ENCODE measurements around the gene GRWD1. TPM values are rescaled to one million over a fixed set of nuclear protein-coding genes. Genes with fewer than 3 reads are reported as not detected.

Gene GRWD1
- total and polyA plus RNA-seq, 2 donors = 8.4 to 20.2 TPM

DNA sequence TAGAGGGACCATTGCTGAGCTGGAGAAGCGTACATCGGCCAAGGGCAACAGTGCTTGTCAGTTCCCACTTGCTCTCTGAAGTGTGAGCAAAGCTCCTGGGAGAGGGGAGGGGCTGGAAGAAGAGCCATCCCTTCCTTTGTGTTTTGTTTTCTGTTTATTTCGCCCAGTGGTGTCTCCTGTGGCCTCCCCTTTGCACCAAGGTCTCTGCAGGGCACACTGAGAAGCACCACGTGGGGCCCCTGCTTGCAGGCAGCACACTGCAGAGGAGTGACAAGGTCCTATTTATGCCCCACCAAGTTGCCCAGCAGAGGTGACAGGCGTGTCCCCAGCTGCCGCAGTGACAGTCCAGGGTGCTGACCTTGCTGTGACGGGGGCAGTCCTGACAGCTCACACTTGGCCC, 28.4 kb upstream of the GRWD1 start:
- DNase-seq (ENCODE audit: low read depth in 6 of 9, low spot score in 9 of 9) = no peak
- no peak overlapping the region for H3K4me3 ChIP-seq (ENCODE audit: low read length in 2 of 2)
- no peaks in the 10 kb centered on the region for H3K36me3 ChIP-seq (ENCODE audit: control insufficient read depth in 2 of 2, insufficient read depth in 2 of 2, low read length in 1 of 2)
- H3K27ac ChIP-seq (ENCODE audit: low read depth in 1 of 2, low read length in 1 of 2) = no peak overlapping the region
- H3K4me1 ChIP-seq (ENCODE audit: control insufficient read depth in 2 of 2, insufficient read depth in 2 of 2, low read length in 2 of 2) = peaks cover 0 to 13% of the 10 kb centered on the region in 2 donors
- 93% methylated on average over 7 of the region's 7 CpGs for WGBS
- H3K27me3 ChIP-seq (ENCODE audit: control insufficient read depth in 2 of 2, insufficient read depth in 1 of 2, low read length in 1 of 2) = peaks cover 10 to 46% of the 10 kb centered on the region in 2 donors
- peaks cover 0 to 2% of the 10 kb centered on the region in 2 donors for H3K9me3 ChIP-seq (ENCODE audit: control insufficient read depth in 2 of 2, insufficient read depth in 1 of 2, low read length in 1 of 2)

GRCh38 chr19:48418317-48419064, 27.3 kb upstream of the GRWD1 start:
- no peak overlapping the region for H3K27ac ChIP-seq (ENCODE audit: low read depth in 1 of 2, low read length in 1 of 2)
- H3K36me3 ChIP-seq (ENCODE audit: control insufficient read depth in 2 of 2, insufficient read depth in 2 of 2, low read length in 1 of 2) = no peaks in the 10 kb centered on the region
- H3K4me1 ChIP-seq (ENCODE audit: control insufficient read depth in 2 of 2, insufficient read depth in 2 of 2, low read length in 2 of 2) = peaks cover 0 to 13% of the 10 kb centered on the region in 2 donors
- DNase-seq (ENCODE audit: low read depth in 6 of 9, low spot score in 9 of 9) = no peak
- peaks cover 10 to 45% of the 10 kb centered on the region in 2 donors for H3K27me3 ChIP-seq (ENCODE audit: control insufficient read depth in 2 of 2, insufficient read depth in 1 of 2, low read length in 1 of 2)
- 78% methylated on average over 6 of the region's 6 CpGs for WGBS
- no peak overlapping the region for H3K4me3 ChIP-seq (ENCODE audit: low read length in 2 of 2)
- peaks cover 0 to 2% of the 10 kb centered on the region in 2 donors for H3K9me3 ChIP-seq (ENCODE audit: control insufficient read depth in 2 of 2, insufficient read depth in 1 of 2, low read length in 1 of 2)

GRCh38 chr19:48419158-48419920, 26.4 kb upstream of the GRWD1 start:
- WGBS = 59% methylated on average over 31 of the region's 31 CpGs
- no peak overlapping the region for H3K27ac ChIP-seq (ENCODE audit: low read depth in 1 of 2, low read length in 1 of 2)
- no peak overlapping the region for H3K4me3 ChIP-seq (ENCODE audit: low read length in 2 of 2)
- H3K36me3 ChIP-seq (ENCODE audit: control insufficient read depth in 2 of 2, insufficient read depth in 2 of 2, low read length in 1 of 2) = no peaks in the 10 kb centered on the region
- H3K27me3 ChIP-seq (ENCODE audit: control insufficient read depth in 2 of 2, insufficient read depth in 1 of 2, low read length in 1 of 2) = peaks cover 8 to 36% of the 10 kb centered on the region in 2 donors
- peaks cover 0 to 2% of the 10 kb centered on the region in 2 donors for H3K9me3 ChIP-seq (ENCODE audit: control insufficient read depth in 2 of 2, insufficient read depth in 1 of 2, low read length in 1 of 2)
- peak in 7 of 9 donors; percentile 25 to 78 (median 53) for DNase-seq (ENCODE audit: low read depth in 6 of 9, low spot score in 9 of 9)
- H3K4me1 ChIP-seq (ENCODE audit: control insufficient read depth in 2 of 2, insufficient read depth in 2 of 2, low read length in 2 of 2) = peaks cover 0 to 13% of the 10 kb centered on the region in 2 donors

DNA sequence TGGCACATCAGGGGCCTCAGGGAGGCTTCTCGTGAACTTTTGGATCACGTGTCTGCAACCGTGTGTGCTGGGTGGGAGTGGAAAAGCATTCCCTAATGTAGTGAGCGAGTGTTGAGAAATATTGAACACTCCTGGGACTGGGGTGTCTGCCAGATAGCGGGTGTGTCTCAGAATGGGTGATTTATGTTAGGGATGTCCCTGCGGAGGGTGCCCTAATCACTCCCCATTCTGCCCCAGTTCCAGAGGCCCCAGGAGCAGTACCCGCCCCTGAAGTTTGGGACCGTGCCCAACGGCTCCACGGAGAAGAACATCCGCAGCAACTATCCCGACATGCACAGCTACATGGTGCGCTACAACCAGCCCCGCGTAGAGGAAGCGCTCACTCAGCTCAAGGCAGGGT, 24.2 kb upstream of the GRWD1 start:
- no peak for DNase-seq (ENCODE audit: low read depth in 6 of 9, low spot score in 9 of 9)
- Histone ChIP-seq H3K27ac (ENCODE audit: low read depth in 1 of 2, low read length in 1 of 2) (no peak overlapping the region), H3K36me3 (ENCODE audit: control insufficient read depth in 2 of 2, insufficient read depth in 2 of 2, low read length in 1 of 2) (no peaks in the 10 kb centered on the region), H3K27me3 (ENCODE audit: control insufficient read depth in 2 of 2, insufficient read depth in 1 of 2, low read length in 1 of 2) (peaks cover 0 to 18% of the 10 kb centered on the region in 2 donors), H3K4me1 (ENCODE audit: control insufficient read depth in 2 of 2, insufficient read depth in 2 of 2, low read length in 2 of 2) (peaks cover 0 to 9% of the 10 kb centered on the region in 2 donors), H3K9me3 (ENCODE audit: control insufficient read depth in 2 of 2, insufficient read depth in 1 of 2, low read length in 1 of 2) (no peaks in the 10 kb centered on the region), H3K4me3 (ENCODE audit: low read length in 2 of 2) (no peak overlapping the region)
- 92% methylated on average over 16 of the region's 16 CpGs for WGBS

- H3K36me3 ChIP-seq (ENCODE audit: control insufficient read depth in 2 of 2, insufficient read depth in 2 of 2, low read length in 1 of 2) = no peaks in the 10 kb centered on the region
- H3K27me3 ChIP-seq (ENCODE audit: control insufficient read depth in 2 of 2, insufficient read depth in 1 of 2, low read length in 1 of 2) = peaks cover 0 to 3% of the 10 kb centered on the region in 2 donors
- 20% methylated on average over 8 of the region's 8 CpGs for WGBS
- no peaks in the 10 kb centered on the region for H3K9me3 ChIP-seq (ENCODE audit: control insufficient read depth in 2 of 2, insufficient read depth in 1 of 2, low read length in 1 of 2)
- peaks cover 0 to 3% of the 10 kb centered on the region in 2 donors for H3K4me1 ChIP-seq (ENCODE audit: control insufficient read depth in 2 of 2, insufficient read depth in 2 of 2, low read length in 2 of 2)
- H3K4me3 ChIP-seq (ENCODE audit: low read length in 2 of 2) = no peak overlapping the region
- DNase-seq (ENCODE audit: low read depth in 6 of 9, low spot score in 9 of 9) = no peak
- no peak overlapping the region for H3K27ac ChIP-seq (ENCODE audit: low read depth in 1 of 2, low read length in 1 of 2)
Observed at GRCh38 chr19:48424694-48425219, 21.0 kb upstream of the GRWD1 start.

- H3K27ac ChIP-seq (ENCODE audit: low read depth in 1 of 2, low read length in 1 of 2) = no peak overlapping the region
- 100% methylated on average over 1 of the region's 1 CpG for WGBS
- no peaks in the 10 kb centered on the region for H3K36me3 ChIP-seq (ENCODE audit: control insufficient read depth in 2 of 2, insufficient read depth in 2 of 2, low read length in 1 of 2)
- H3K27me3 ChIP-seq (ENCODE audit: control insufficient read depth in 2 of 2, insufficient read depth in 1 of 2, low read length in 1 of 2) = peaks cover 0 to 3% of the 10 kb centered on the region in 2 donors
- H3K9me3 ChIP-seq (ENCODE audit: control insufficient read depth in 2 of 2, insufficient read depth in 1 of 2, low read length in 1 of 2) = no peaks in the 10 kb centered on the region
- DNase-seq (ENCODE audit: low read depth in 6 of 9, low spot score in 9 of 9) = no peak
- H3K4me1 ChIP-seq (ENCODE audit: control insufficient read depth in 2 of 2, insufficient read depth in 2 of 2, low read length in 2 of 2) = peaks cover 0 to 3% of the 10 kb centered on the region in 2 donors
- no peak overlapping the region for H3K4me3 ChIP-seq (ENCODE audit: low read length in 2 of 2)
Observed at GRCh38 chr19:48428670-48429069, 17.1 kb upstream of the GRWD1 start.

GRCh38 chr19:48433337-48433736, 12.4 kb upstream of the GRWD1 start:
- 69% methylated on average over 8 of the region's 8 CpGs for WGBS

GRCh38 chr19:48436586-48436985, 9.2 kb upstream of the GRWD1 start:
- Histone ChIP-seq H3K4me3 (ENCODE audit: low read length in 2 of 2) (no peak overlapping the region), H3K9me3 (ENCODE audit: control insufficient read depth in 2 of 2, insufficient read depth in 1 of 2, low read length in 1 of 2) (no peaks in the 10 kb centered on the region), H3K36me3 (ENCODE audit: control insufficient read depth in 2 of 2, insufficient read depth in 2 of 2, low read length in 1 of 2) (no peaks in the 10 kb centered on the region), H3K27ac (ENCODE audit: low read depth in 1 of 2, low read length in 1 of 2) (no peak overlapping the region), H3K4me1 (ENCODE audit: control insufficient read depth in 2 of 2, insufficient read depth in 2 of 2, low read length in 2 of 2) (no peaks in the 10 kb centered on the region), H3K27me3 (ENCODE audit: control insufficient read depth in 2 of 2, insufficient read depth in 1 of 2, low read length in 1 of 2) (peaks cover 4 to 46% of the 10 kb centered on the region in 2 donors)
- no peak for DNase-seq (ENCODE audit: low read depth in 6 of 9, low spot score in 9 of 9)
- WGBS = 90% methylated on average over 5 of the region's 5 CpGs

More at GRCh38 chr19:48433337-48433736, 12.4 kb upstream of the GRWD1 start:
- H3K27me3 ChIP-seq (ENCODE audit: control insufficient read depth in 2 of 2, insufficient read depth in 1 of 2, low read length in 1 of 2) = peaks cover 0 to 20% of the 10 kb centered on the region in 2 donors
- H3K9me3 ChIP-seq (ENCODE audit: control insufficient read depth in 2 of 2, insufficient read depth in 1 of 2, low read length in 1 of 2) = no peaks in the 10 kb centered on the region
- no peaks in the 10 kb centered on the region for H3K4me1 ChIP-seq (ENCODE audit: control insufficient read depth in 2 of 2, insufficient read depth in 2 of 2, low read length in 2 of 2)
- no peak for DNase-seq (ENCODE audit: low read depth in 6 of 9, low spot score in 9 of 9)
- no peaks in the 10 kb centered on the region for H3K36me3 ChIP-seq (ENCODE audit: control insufficient read depth in 2 of 2, insufficient read depth in 2 of 2, low read length in 1 of 2)
- H3K4me3 ChIP-seq (ENCODE audit: low read length in 2 of 2) = no peak overlapping the region
- H3K27ac ChIP-seq (ENCODE audit: low read depth in 1 of 2, low read length in 1 of 2) = no peak overlapping the region
